ENCODE measurements around the gene CARD10.

- TF ChIP-seq MAX (IDR thresholded peaks at IDR 0.05) (no peak), REST (IDR thresholded peaks at IDR 0.05; ENCODE audit: low read depth) (no peak)
Measured at GRCh38 chr22:37469416-37470086, 49.7 kb downstream of the CARD10 start.
